Activated T-cell treated with anti-CD3 and anti-CD28 coated beads, Interleukin-2, amount 50 U/mL, for 1 hour (primary cell): ENCODE data around the gene C16orf92.

Source experiments
- DNase-seq: peaks from one replicate; pipeline ENCODE4 v3.0.0-alpha.2; 2020

The C16orf92 gene

GRCh38 chr16:30063278-30063892 lies 40.4 kb downstream of the C16orf92 start:
- DNase-seq, result no peak

GRCh38 chr16:30063893-30064728 lies 41.1 kb downstream of the C16orf92 start:
- peak; percentile 69 for DNase-seq

- no peak for DNase-seq
Measured at GRCh38 chr16:30064729-30065101, 41.7 kb downstream of the C16orf92 start.

- DNase-seq, result peak; percentile 92
Measured at GRCh38 chr16:30065102-30065942, 42.3 kb downstream of the C16orf92 start, which contains the start of gene ALDOA. ALDOA (plus strand) TSS chr16:30065760; CDS start chr16:30066898, 1,138 bp downstream.

GRCh38 chr16:30065943-30066760 lies 43.2 kb downstream of the C16orf92 start:
- no peak for DNase-seq

DNA sequence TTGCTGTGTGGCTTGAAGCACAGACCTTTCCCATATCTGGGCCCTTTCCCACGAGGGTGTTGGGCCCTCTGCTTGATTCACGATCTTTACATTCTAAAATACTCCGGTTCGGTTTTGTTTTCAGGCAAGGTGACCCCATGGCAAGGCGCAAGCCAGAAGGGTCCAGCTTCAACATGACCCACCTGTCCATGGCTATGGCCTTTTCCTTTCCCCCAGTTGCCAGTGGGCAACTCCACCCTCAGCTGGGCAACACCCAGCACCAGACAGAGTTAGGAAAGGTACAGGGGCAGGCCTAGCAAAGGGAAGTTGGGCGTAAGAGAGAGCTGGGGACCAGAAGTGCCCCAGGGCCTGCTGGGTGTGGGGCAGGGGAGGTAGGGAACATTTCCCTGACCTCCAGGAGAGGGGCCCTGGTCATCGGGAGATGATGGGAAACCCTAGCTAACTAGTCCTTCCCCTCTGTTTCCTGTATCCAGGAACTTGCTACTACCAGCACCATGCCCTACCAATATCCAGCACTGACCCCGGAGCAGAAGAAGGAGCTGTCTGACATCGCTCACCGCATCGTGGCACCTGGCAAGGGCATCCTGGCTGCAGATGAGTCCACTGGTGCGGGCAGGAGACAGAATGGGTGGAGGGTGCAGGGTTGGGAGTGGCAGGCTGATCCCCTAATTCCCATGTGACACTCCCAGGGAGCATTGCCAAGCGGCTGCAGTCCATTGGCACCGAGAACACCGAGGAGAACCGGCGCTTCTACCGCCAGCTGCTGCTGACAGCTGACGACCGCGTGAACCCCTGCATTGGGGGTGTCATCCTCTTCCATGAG lies 44.0 kb downstream of the C16orf92 start:
- no peak for DNase-seq

GRCh38 chr16:30067584-30067916 lies 44.6 kb downstream of the C16orf92 start:
- DNase-seq, result no peak

- no peak for DNase-seq
Measured at GRCh38 chr16:30068333-30068732, 45.3 kb downstream of the C16orf92 start.

- DNase-seq, result peak; percentile 74
Measured at GRCh38 chr16:30068750-30069610, 46.0 kb downstream of the C16orf92 start.

DNA sequence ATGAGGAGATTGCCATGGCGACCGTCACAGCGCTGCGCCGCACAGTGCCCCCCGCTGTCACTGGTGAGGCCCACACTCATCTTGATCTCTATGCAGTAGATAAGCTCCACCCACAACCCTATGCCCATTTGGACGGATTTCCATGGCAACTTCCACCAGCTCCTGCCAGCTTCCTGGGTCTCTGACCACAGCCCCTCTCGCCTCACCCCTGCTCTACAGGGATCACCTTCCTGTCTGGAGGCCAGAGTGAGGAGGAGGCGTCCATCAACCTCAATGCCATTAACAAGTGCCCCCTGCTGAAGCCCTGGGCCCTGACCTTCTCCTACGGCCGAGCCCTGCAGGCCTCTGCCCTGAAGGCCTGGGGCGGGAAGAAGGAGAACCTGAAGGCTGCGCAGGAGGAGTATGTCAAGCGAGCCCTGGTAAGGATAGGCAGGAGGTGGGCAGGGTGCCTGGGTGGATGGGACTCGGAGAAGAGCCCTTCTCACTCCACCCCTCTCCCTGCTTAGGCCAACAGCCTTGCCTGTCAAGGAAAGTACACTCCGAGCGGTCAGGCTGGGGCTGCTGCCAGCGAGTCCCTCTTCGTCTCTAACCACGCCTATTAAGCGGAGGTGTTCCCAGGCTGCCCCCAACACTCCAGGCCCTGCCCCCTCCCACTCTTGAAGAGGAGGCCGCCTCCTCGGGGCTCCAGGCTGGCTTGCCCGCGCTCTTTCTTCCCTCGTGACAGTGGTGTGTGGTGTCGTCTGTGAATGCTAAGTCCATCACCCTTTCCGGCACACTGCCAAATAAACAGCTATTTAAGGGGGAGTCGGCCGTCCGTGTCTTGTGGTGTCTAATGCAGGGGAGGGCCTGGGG lies 46.8 kb downstream of the C16orf92 start:
- DNase-seq, result no peak

GRCh38 chr16:30070490-30070889 lies 47.5 kb downstream of the C16orf92 start:
- DNase-seq, result no peak
